HG03103 (cell line): ENCODE measurements around the gene EID3.
"Not testable (repeated sequence)": the region's sequence is repeated elsewhere in the genome, so short reads cannot be mapped to it uniquely, and the experiment has no call there.

Source experiments
- ATAC-seq: cut with Tn5 transposase; IDR thresholded peaks from one replicate; pipeline ENCODE4 v1.9.1; 2021; ENCODE audit warnings: low read depth; ENCODE audit not compliant: unreplicated experiment

EID3 gene

DNA sequence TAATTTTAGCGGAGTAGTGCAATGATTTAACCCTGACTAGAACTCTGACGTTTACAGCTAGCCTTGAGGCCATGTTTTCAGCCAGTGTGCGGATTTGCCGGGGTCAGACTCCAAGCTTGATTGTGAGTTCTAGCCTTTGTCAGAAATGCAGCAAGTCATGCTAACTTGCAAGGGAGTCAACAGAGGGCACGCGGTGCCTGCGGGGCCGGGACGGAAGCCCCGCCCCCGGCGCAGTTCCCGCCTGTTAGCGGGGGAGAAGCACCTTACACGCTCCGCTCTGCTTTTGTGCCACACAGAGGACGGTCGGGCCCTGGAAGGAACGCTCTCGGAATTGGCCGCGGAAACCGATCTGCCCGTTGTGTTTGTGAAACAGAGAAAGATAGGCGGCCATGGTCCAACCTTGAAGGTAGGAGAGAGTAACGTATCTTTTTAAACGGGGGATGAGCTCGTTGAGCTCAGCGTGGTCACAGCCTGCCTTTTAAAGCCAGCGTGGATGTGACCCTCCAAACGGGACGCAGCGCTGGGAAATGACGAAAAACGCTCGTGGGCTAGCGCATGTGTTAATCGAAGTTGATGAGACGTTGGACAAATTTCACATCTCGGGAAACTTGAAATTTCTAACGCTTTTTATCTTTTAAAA is 14.8 kb upstream of the EID3 start:
- peak; percentile 47 for ATAC-seq

DNA sequence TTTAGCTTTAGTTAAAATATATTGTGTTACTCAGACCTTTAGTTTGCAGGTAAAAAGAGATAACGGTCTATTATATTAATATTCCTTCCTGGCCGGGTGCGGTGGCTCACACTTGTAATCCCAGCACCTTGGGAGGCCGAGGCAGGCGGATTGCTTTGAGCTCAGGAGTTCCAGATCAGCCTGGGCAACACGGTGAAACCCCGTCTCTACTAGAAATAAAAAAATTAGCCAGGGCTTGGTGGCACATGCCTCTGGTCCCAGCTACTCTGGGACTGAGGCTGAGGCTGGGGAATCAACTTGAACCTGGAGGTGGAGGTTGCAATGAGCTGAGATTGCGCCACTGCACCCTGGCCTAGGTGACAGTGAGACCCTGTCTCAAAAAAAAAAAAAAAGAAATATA is 13.2 kb upstream of the EID3 start:
- no peak for ATAC-seq

DNA sequence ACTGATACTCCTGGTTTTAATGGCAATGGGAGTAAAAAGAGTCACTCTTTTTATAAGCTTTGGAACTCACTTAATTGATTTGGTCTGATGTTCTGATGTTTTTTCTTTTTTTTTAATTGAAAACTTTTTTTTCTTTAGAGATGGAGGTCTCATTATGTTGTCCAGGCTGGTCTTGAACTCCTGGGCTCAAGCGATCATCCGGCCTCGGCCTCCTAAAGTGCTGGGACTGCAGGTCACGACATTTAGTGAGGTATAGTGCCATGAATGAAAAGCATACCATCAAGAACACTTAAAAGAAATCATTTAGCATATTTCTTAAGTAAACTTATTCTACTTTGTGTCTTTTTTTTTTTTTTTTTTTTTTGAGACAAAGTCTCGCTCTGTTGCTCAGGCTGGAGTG is 12.7 kb upstream of the EID3 start:
- ATAC-seq = no peak

DNA sequence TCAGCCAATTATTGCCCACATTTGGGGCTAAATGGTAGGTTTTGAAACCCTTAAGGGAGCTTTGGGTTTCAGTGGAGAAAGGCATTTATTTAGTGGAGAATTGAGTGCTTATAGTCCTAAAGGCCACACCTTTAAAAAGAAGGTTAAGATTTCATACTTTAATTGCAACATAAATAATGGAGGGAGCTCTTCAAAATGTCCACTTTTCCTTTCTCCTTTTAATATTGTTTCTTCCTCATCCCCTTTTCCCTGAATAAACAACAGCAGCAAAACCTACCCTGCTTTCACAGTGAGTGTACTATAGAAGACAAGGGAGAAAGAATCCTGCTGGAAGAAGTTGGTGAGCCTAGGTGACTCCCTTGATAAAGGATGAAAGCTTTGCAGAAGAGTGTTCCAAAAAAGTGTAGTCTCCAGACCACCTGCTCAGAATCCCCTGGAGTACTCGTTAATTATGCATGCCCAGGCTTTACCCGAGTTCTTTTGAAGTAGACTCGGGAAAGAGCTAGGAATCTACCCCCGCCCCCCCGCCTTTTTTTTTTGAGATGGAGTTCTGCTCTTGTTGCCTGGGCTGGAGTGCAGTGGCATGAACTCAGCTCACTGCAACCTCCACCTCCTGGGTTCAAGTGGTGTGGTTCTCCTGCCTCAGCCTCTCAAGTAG is 11.5 kb upstream of the EID3 start:
- ATAC-seq = no peak

DNA sequence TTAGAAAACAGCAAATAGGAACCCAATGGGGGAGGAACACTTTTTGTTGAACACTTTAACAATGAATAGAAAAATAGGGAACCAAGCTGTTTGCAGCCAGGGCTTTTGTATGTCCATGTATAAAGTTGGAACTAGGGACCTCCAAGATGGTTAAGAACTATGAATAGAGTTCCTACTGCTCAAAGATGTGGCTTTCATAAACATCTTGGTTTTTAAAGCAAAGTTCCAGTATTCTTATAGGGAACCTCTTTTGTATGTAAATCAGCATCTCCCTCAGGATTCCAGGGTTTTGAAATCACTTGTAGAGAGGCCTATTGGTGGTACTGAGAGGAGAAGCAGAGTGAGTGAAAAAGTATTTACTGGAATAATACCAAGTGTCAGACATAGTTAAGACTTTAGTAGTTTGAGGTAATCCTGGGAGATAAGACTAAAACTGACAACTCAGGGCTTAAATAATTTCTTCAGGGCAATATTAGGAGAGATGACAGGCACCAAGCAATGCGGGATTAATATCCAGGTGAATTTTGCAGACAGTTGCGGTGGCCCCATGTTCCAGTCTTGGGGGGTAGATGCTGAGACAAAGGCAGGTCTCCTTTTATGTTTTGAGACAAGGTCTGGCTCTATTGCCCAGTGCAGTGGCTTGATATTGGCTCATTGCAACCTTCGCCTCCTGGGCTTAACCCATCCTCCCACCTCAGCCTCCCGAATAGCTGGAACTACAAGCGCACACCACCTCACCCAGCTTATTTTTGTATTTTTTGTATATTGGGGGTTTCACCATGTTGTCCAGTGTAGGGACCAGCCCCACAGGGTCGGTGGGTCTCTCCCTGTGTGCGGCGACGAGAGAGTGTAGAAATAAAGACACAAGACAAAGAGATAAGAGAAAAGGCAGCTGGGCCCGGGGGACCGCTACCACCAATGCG is 10.4 kb upstream of the EID3 start:
- no peak for ATAC-seq

DNA sequence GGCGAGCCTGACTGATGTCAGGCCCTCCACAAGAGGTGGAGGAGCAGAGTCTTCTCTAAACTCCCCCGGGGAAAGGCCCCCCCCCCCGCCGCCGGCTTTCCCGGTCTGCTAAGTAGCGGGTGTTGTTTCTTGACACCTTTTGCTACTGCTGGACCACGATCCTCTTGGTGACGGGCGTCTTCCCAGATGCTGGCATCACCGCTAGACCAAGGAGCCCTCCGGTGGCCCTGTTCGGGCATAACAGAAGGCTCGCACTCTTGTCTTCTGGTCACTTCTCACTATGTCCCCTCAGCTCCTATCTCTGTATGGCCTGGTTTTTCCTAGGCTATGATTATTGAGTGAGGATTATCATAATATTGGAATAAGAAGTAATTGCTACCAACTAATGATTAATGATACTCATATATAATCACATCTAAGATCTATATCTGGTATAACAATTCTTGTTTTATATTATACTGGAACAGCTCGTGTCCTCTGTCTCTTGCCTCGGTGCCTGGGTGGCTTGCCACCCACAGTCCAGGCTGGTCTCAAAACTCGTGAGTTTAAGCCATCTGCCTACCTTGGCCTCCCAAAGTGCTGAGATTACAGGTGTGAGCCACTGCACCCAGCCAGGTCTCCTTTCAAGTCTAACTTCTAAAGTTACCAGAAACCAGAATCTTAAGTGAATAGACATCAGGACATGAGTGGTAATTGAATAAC is 9.2 kb upstream of the EID3 start:
- not testable (repeated sequence) for ATAC-seq

DNA sequence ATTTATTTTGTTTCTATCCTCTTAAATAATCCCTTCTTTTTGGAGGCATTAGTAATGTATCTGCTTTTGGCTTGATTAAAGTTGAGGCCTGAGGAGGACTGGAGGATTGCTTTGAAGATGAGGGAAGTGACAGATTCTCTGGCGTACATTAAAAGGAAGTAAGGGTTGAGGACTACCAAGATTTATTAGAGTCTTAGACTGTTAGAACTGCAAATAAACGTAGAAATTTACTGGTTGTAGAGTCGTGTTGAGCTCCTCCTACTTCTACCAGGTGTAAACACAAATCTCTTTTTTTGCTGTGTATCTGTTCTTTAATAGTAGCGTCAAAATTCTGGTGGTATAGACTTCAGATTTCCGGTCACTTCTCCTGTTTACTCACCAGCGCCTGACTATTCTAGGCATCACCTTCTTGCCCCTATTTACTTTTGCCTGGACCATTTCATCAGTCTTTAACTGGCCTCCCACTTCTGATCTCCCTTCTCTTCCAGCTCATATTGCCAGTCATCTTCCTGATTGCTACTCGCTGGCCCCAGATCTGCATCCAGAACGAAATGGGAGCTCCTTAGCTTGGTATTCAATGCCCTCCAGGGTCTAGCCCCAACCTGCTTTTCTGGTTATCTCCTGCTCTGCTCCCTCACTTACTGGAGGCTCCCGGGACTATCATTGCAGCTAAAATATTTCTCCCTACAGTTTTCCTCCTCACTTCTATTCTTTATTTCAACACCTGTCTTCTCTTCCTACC is 8.4 kb upstream of the EID3 start:
- ATAC-seq = no peak

DNA sequence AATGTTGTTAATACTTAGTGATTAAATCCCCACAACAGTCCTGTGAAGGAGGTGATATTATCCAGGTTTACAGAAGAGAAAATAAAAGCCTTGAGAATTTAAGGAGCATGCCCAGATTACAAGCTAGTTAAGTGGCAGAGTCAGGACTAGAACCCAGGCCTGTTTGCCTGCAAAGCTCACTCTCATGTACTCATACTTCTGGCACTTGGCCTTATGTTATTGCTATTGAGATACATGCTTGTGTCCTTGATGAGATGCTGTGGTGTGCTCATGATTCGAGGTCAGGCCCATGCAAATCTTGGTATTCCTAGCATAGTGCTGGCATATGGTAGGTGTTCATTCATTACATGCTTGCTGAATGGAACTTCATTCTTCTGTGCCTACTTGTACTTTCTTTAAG is 7.6 kb upstream of the EID3 start:
- no peak for ATAC-seq

DNA sequence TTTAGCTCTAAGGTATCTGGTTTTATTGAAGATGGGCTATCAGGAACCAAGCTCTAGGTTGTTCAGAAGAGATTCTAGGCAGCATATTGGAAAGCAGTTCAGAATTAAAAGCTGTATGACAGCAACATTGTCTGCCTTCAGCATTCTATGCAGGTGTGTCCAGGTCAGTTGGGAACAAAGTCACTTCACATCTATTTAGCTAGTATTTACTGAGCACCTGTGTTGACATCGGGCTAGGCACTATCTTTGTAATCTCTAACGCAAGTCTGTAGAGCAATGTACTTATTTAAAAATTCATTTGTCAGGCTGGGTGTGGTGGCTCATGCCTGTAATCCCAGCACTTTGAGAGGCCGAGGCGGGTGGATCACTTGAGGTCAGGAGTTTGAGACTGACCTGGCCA is 6.8 kb upstream of the EID3 start:
- ATAC-seq = no peak

DNA sequence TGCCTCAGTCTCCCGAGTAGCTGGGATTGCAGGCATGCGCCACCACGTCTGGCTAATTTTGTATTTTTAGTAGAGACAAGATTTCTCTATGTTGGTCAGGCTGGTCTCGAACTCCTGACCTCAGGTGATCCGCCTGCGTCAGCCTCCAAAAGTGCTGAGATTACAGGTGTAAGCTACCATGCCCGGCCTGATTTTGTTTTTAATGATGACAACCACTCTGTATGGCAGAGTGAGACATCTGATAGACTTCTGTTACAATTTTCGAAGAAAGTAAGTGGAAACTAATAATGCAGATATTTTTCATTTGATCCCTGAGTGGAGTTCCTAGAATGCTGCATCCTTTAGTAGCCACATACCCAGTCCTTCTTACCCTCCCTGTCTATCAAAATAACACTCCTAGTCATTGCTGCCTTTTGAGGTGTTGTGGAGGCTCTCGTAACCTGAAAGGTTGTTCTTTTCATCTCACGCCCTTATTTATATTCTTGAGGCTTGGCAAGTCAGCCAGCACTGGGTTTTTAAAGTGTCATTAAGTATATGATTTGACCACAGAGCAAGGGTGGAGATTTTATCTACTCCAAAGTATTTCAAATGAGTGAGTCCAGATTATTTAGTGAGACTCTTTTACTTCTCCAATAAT is 5.9 kb upstream of the EID3 start:
- ATAC-seq = no peak

DNA sequence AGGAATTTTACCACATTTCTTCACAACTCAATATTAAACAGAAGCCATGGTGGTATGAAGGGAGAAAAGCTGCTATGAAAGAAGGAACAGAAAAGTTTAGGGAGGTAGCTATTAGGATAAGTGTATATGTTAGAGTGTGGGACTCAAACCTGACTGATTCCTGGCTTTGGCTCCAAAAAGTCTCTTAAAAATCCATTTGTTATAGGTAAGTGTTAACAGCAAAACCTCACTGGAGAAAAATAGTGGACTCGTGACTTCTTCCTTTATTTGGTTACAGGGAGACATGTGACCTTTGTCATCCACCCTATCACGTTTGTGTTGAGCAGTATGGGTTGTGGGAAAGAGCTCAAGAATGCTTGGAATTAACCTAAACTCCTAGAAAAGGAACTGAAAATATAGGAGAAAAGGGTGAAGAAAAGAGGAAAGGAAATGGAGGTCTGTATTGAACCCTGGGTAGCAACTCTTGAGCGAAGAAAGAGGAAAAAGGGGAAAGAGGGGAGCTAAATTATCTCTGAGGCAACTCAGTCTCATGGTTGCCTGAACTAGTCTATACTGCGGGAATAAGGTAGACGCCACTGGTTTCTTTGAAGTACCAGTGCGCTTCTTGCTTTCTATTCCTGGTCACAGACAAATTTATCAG is 3.6 kb upstream of the EID3 start:
- ATAC-seq = no peak

DNA sequence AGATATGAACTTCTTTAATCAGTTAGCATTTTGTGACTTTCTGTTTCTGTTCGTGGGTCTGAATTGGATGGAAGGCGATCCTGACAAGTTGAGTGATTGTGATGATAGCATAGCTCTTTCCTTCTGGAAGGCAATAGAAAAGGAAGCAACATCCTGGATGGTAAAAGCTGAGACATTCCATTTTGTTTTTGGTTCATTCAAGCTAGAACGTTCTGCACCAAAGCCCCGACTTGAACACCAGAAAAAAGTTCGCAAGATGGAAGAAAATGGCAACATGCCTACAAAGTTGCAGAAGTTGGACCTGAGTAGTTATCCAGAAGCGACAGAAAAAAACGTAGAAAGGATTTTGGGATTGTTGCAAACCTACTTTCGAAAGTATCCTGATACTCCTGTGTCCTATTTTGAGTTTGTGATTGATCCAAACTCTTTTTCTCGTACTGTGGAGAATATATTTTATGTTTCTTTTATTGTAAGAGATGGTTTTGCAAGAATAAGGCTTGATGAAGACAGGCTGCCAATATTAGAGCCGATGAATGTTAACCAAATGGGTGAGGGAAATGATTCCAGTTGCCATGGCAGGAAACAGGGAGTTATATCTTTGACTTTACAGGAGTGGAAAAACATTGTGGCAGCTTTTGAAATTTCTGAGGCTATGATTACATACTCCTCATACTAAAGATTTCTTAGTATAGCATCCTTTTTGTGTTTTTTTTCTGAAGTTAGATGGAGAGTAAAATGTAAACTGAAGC is 896 bp downstream of the EID3 start:
- ATAC-seq = no peak

DNA sequence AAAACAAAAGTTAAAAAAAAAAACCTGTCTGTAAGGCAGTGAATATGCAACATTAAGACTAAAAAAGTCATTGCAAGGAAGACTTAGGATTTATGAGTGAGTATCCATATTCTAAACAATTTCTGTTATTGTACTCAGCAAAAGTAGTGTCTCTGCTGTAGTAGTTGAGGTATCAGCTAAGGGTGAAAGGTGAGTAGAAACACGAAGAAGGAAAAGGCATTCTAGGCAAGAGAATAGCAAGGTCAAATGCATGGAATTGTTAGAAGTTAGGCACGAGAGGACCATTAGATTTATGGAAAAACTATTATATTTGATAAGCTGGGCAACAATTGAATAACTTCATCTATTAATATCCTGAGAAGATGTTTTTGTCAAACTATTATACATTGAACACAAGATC is 1.8 kb downstream of the EID3 start:
- ATAC-seq = no peak

DNA sequence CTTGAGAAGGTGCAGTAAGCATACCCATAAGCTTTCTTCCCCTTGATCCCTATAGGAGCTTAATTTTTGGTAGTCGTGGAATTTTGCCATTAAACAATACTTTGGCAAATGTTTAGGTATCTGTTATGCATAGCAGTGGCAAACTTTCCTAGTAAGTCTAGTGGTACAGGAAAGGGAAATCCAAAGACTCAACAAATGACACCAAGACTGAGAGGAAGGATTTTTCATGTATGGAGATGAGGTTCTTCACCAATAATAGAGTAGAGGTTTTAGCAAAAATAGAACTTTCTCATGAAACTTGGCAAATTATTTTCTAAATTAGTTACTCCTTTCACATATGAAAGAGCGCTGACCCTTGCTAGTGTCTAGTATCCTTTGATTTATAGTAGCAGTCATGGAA is 2.8 kb downstream of the EID3 start:
- no peak for ATAC-seq

DNA sequence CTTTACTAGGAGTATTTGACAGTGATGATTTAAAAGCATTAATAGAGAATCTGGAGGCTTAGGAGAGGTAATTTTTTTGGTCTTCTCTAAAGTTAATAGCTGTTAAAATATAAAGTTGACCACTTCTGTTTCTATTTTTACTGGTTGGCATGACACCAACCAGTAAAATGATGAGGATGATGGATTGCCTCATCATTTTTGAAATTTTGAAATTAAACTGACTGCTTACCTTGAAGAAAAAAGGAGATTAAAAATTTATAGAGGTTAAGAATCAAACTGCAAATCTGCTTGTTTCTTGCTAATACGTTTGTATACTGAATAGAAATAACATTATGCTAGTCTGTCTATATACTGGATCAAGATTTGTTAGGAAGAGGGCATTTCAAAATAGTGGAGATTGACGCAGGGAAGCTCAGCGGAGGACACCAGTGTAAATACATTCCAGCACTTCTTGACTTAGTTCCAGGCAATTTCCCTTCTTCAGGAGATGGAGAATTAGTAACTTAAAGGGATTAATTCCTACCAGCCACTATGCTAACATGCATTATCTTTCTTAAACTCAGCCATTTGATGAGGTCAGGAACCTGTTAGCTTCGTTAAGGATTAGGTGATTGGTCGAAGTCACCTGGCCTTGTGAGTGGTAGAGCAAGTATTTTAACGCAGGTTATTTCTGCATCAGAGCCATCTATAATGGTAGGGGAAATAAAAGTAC is 3.6 kb downstream of the EID3 start:
- ATAC-seq = no peak

DNA sequence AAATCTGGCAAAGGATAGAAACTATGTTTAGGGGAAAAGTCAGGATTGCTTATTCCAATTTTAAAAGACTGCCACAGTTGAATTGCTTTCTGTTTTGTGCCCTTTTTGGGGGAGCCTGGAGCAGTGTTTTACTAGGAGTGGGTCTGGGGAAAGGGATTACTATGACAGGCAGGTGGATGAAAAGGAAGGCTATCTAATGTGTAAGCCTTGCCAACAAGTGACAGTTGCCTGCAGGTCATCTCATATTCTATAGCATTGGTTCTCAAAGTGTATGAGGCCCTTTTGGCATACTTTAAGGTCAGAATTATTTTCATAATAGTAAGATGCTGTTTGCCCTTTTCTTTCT is 4.1 kb downstream of the EID3 start:
- ATAC-seq = no peak

DNA sequence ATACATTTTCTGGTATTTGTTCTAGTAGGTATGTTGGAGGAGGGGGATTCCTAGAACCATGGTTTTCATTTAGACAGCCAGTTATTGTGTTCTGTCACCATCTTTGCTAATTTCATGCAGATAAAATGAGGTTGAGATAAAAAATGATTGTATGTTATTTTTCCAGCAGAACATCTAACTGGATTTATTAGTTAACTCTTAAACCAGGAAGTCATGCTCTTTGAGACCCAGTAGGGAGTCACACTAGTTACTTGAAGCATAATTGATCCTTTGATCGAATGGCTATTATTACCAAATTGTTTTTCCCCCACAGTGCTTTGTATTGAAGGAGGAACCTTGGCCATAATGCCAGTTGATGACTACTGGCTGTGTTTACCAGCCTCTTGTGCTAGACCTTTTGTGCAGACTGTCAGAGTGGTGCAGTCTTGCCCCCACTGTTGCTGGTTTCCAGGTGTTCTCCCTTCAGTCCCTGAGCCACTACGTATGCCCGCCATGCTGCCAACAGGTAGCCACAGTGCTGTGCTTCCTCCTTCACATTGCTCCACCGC is 6.0 kb downstream of the EID3 start:
- no peak for ATAC-seq
